HCT116 (cell line): ENCODE data around the gene LYSMD2. TPM values are rescaled to one million over a fixed set of nuclear protein-coding genes. Genes with fewer than 3 reads are reported as not detected.

Experiments used
- ATAC-seq: fragments of 200-7000 bp; cut with Tn5 transposase; 2 replicates; pipeline ENCODE4 v1.9.1; 2020; ENCODE audit warnings: mild to moderate bottlenecking, moderate library complexity
- BruUV-seq: library from RNA; stranded (reverse); fragments of 400-500 nt; replicated peaks from 2 replicates; lab custom pipeline; 2021; lab: Mats Ljungman, UMichigan
- CTCF ChIA-PET: fragments of 300-600 bp; sonication (Branson Sonifier 250); formaldehyde crosslinking; loops from one replicate; lab custom pipeline; 2021; ENCODE audit warnings: antibody characterized with exemption; lab: Charles Lee
- POLR2A ChIA-PET: fragments of 300-600, 350-600 bp; sonication (Branson Sonifier 250); formaldehyde crosslinking; loops from one replicate; lab custom pipeline; 2021; ENCODE audit warnings: antibody characterized with exemption; lab: Charles Lee
- RAD21 ChIA-PET, 2 experiments: fragments of 300-600 bp; sonication (Branson Sonifier 250); formaldehyde crosslinking; loops; one replicate each; lab custom pipeline; 2023; ENCODE audit warnings: low total read pairs in 2 of 2; ENCODE audit not compliant: uncharacterized antibody in 2 of 2, unreplicated experiment in 2 of 2, low non-redundant PET in 1 of 2; lab: Charles Lee
- DNase-seq: peaks from one replicate; pipeline ENCODE4 v3.0.0-alpha.2; 2010; ENCODE audit warnings: low read depth, low spot score
- H2AFZ ChIP-seq: fragments of 200-600 bp; shearing (Covaris generic), sonication (generic); 2 replicates; pipeline ENCODE4 v1.6.1; 2017; ENCODE audit warnings: low read depth, mixed run types, mixed read lengths, antibody characterized with exemption, low read length; ENCODE audit not compliant: poor library complexity, severe bottlenecking
- H3K27ac ChIP-seq: 2 replicates; pipeline ENCODE4 v1.5.1; 2012; ENCODE audit warnings: low read depth, low read length
- H3K27me3 ChIP-seq: fragments of 200-600 bp; sonication (generic); 2 replicates; pipeline ENCODE4 v1.6.1; 2016; ENCODE audit warnings: mixed run types, low read length, mixed read lengths; ENCODE audit not compliant: insufficient read depth
- H3K36me3 ChIP-seq, 2 experiments: fragments of 200-500 bp in 1 of 2; fragments of 200-600 bp in 1 of 2; sonication (Bioruptor generic) in 1 of 2; sonication (generic) in 1 of 2; 2 replicates each; pipeline versions ENCODE4 v1.5.1 to v1.6.1; 2014 to 2016; ENCODE audit warnings: low read length in 2 of 2, inconsistent platforms in 1 of 2, mixed read lengths in 1 of 2, mixed run types in 1 of 2; ENCODE audit not compliant: insufficient read depth in 2 of 2, control insufficient read depth in 1 of 2
- H3K4me1 ChIP-seq, 2 experiments: fragments of 200-600 bp in 1 of 2; sonication (generic) in 1 of 2; 2 replicates each; pipeline versions ENCODE4 v1.5.1 to v1.6.1; 2012 to 2017; ENCODE audit warnings: low read length in 2 of 2, inconsistent platforms in 1 of 2, mild to moderate bottlenecking in 1 of 2, mixed read lengths in 1 of 2, mixed run types in 1 of 2, moderate library complexity in 1 of 2; ENCODE audit not compliant: insufficient read depth in 2 of 2, control insufficient read depth in 1 of 2
- H3K4me2 ChIP-seq: fragments of 200-600 bp; sonication (generic); 2 replicates; pipeline ENCODE4 v1.6.1; 2017; ENCODE audit warnings: mixed run types, low read length, mixed read lengths
- H3K4me3 ChIP-seq, 2 experiments: fragments of 200-600 bp in 1 of 2; sonication (generic) in 1 of 2; replicated peaks in 1 of 2; 2 replicates each; pipeline ENCODE4 v1.5.1; 2011 to 2016; ENCODE audit warnings: low read length in 2 of 2, control low read depth in 1 of 2, low read depth in 1 of 2, mild to moderate bottlenecking in 1 of 2, mixed read lengths in 1 of 2, mixed run types in 1 of 2
- H3K79me2 ChIP-seq: fragments of 200-600 bp; sonication (generic); 2 replicates; pipeline ENCODE4 v1.6.1; 2017; ENCODE audit warnings: mild to moderate bottlenecking, mixed run types, low read length, moderate library complexity, mixed read lengths; ENCODE audit not compliant: insufficient read depth
- H3K9ac ChIP-seq: fragments of 200-600 bp; sonication (generic); 2 replicates; pipeline ENCODE4 v1.6.1; 2016; ENCODE audit warnings: low read length, mixed read lengths
- H3K9me2 ChIP-seq: fragments of 200-600 bp; sonication (generic), shearing (Covaris generic); 2 replicates; pipeline ENCODE4 v1.6.1; 2017; ENCODE audit warnings: mixed run types, mild to moderate bottlenecking, moderate library complexity; ENCODE audit not compliant: insufficient read depth
- H3K9me3 ChIP-seq, 2 experiments: fragments of 200-500 bp in 1 of 2; fragments of 200-600 bp in 1 of 2; sonication (Bioruptor generic) in 1 of 2; sonication (generic) in 1 of 2; 2 replicates each; pipeline ENCODE4 v1.6.1; 2014 to 2017; ENCODE audit warnings: low read length in 2 of 2, mixed read lengths in 2 of 2, inconsistent platforms in 1 of 2, low read depth in 1 of 2, mild to moderate bottlenecking in 1 of 2, mixed run types in 1 of 2, moderate library complexity in 1 of 2; ENCODE audit not compliant: control insufficient read depth in 1 of 2, insufficient read depth in 1 of 2
- H4K20me1 ChIP-seq: fragments of 200-600 bp; sonication (generic), shearing (Covaris generic); 2 replicates; pipeline ENCODE4 v1.6.1; 2017; ENCODE audit warnings: mixed run types, mild to moderate bottlenecking, moderate library complexity; ENCODE audit not compliant: insufficient read depth
- CBX3 ChIP-seq: IDR thresholded peaks from 2 replicates; pipeline ENCODE4 v1.6.1; 2012; ENCODE audit warnings: low read depth
- CEBPB ChIP-seq: IDR thresholded peaks from 2 replicates; pipeline ENCODE4 v1.6.1; 2012; ENCODE audit warnings: low read depth
- EGR1 ChIP-seq: IDR thresholded peaks from 2 replicates; pipeline ENCODE4 v1.6.1; 2012; ENCODE audit warnings: low read depth
- EZH2 ChIP-seq: fragments of 200-600 bp; sonication (generic); IDR thresholded peaks from 2 replicates; pipeline ENCODE4 v1.6.1; 2017; ENCODE audit warnings: antibody characterized with exemption, mixed run types
- JUND ChIP-seq: IDR thresholded peaks from 2 replicates; pipeline ENCODE4 v1.6.1; 2012
- MAX ChIP-seq: IDR thresholded peaks from 2 replicates; pipeline ENCODE4 v1.6.1; 2012
- POLR2A ChIP-seq: IDR thresholded peaks from 2 replicates; pipeline ENCODE4 v1.7.0; 2011; ENCODE audit warnings: borderline replicate concordance; ENCODE audit not compliant: insufficient read depth, insufficient read length; ENCODE audit errors: extremely low read depth
- POLR2AphosphoS5 ChIP-seq: IDR thresholded peaks from 2 replicates; pipeline ENCODE4 v1.6.1; 2011; ENCODE audit warnings: mild to moderate bottlenecking, low read depth, low read length, moderate library complexity
- SIN3A ChIP-seq: IDR thresholded peaks from 2 replicates; pipeline ENCODE4 v1.6.1; 2012; ENCODE audit warnings: low read depth
- SP1 ChIP-seq: IDR thresholded peaks from 2 replicates; pipeline ENCODE4 v1.6.1; 2012; ENCODE audit warnings: low read depth
- ZFX ChIP-seq: fragments of 450-650 bp; IDR thresholded peaks from 2 replicates; pipeline ENCODE4 v1.6.1; 2017
- intact Hi-C: fragments of 100-400 bp; cut with micrococcal nuclease; formaldehyde crosslinking; loops from 2 replicates; pipeline ENCODE4 v1.10.0; 2022
- total RNA-seq: library from RNA; stranded (reverse); gene quantifications from one replicate; pipeline ENCODE4 v1.2.1, GENCODE V29; 2021; ENCODE audit not compliant: unreplicated experiment

Gene LYSMD2
- total RNA-seq, 1 experiment from 2014 or later = 10.8 TPM

- H3K27ac ChIP-seq = no peak overlapping the region
- no peak overlapping the region for H3K4me2 ChIP-seq
- DNase-seq (no peak), ATAC-seq (no peak)
- intact Hi-C loops = no loop called here
- no peaks in the 10 kb centered on the region for H3K9me2 ChIP-seq
- ChIA-PET CTCF (no interaction called here), RAD21 (no interaction called here), POLR2A (no interaction called here)
- no peak overlapping the region for H2AFZ ChIP-seq
- H3K9me3 ChIP-seq = no peaks in the 10 kb centered on the region
- H3K4me1 ChIP-seq = 0 out of 4 replicates have a peak, but pooled peaks cover 0 to 3% of the 10 kb centered on the region in 2 experiments
- no peaks in the 10 kb centered on the region for H3K36me3 ChIP-seq
- no peak overlapping the region for H3K4me3 ChIP-seq
- H4K20me1 ChIP-seq = no peaks in the 10 kb centered on the region
- no TSS peak for BruUV-seq
- peaks cover 7% of the 10 kb centered on the region; the same call in 1 of the 2 replicates for H3K27me3 ChIP-seq
- H3K9ac ChIP-seq = no peak overlapping the region
- TF ChIP-seq POLR2AphosphoS5 = no peak
- TF ChIP-seq MAX = no peak
- TF ChIP-seq CBX3 = no peak
- no peak for TF ChIP-seq ZFX
- no peak for TF ChIP-seq JUND
- no peak for TF ChIP-seq SP1
- TF ChIP-seq POLR2A = no peak
- no peak for TF ChIP-seq EZH2
- no peak for TF ChIP-seq SIN3A
- no peak for TF ChIP-seq EGR1
- TF ChIP-seq CEBPB = no peak
- no peaks in the 10 kb centered on the region for H3K79me2 ChIP-seq
These were observed 62.2 kb downstream of the LYSMD2 start for GRCh38 chr15:51675234-51675633.

Other genes with a start within 250 kb of the LYSMD2 start
- gene DMXL2, start 114.9 kb downstream of the LYSMD2 start, total RNA-seq = 21.5 TPM
- gene SCG3, start 56.2 kb downstream of the LYSMD2 start, total RNA-seq = not detected
- 5.7 TPM for gene TMOD2, start 13.9 kb upstream of the LYSMD2 start, total RNA-seq
- 78.8 TPM for gene TMOD3, start 92.0 kb upstream of the LYSMD2 start, total RNA-seq
- gene LEO1, start 234.1 kb upstream of the LYSMD2 start, total RNA-seq = 27.8 TPM